HuH-7 (cell line): ENCODE results near the gene PEX12.
"Not testable (repeated sequence)": the region's sequence is repeated elsewhere in the genome, so short reads cannot be mapped to it uniquely, and the experiment has no call there.

Experiments used
- DNase-seq: peaks from one replicate; pipeline ENCODE4 v3.0.0; 2011; ENCODE audit warnings: low spot score

The PEX12 gene

GRCh38 chr17:35578929-35579432 is 610 bp upstream of the PEX12 start:
- DNase-seq, result no peak

- no peak for DNase-seq
Observed at GRCh38 chr17:35577830-35578196, 558 bp downstream of the PEX12 start.

- DNase-seq, result no peak
Observed at GRCh38 chr17:35575759-35576158, 2.6 kb downstream of the PEX12 start.

GRCh38 chr17:35569405-35569804 is 9.0 kb downstream of the PEX12 start:
- no peak for DNase-seq

GRCh38 chr17:35568561-35568960 is 9.8 kb downstream of the PEX12 start:
- DNase-seq, result no peak

- DNase-seq, result no peak
Observed at GRCh38 chr17:35566968-35567367, 11.4 kb downstream of the PEX12 start.

GRCh38 chr17:35563181-35563580 is 15.2 kb downstream of the PEX12 start:
- not testable (repeated sequence) for DNase-seq

- DNase-seq, result no peak
Observed at GRCh38 chr17:35560703-35561102, 17.7 kb downstream of the PEX12 start, which contains the start of gene SLFN14. TSS of gene SLFN14 (minus strand) at chr17:35560819. CDS start at chr17:35558062, 2,757 bp downstream.

- DNase-seq, result no peak
Observed at GRCh38 chr17:35559495-35560210, 18.7 kb downstream of the PEX12 start.

- no peak for DNase-seq
Observed at GRCh38 chr17:35557353-35557752, 21.0 kb downstream of the PEX12 start.

- no peak for DNase-seq
Observed at GRCh38 chr17:35555691-35556090, 22.7 kb downstream of the PEX12 start.

GRCh38 chr17:35554668-35555067 is 23.7 kb downstream of the PEX12 start:
- DNase-seq, result no peak

GRCh38 chr17:35553310-35553709 is 25.1 kb downstream of the PEX12 start:
- DNase-seq, result no peak

- DNase-seq, result no peak
Observed at GRCh38 chr17:35548978-35549377, 29.4 kb downstream of the PEX12 start.

GRCh38 chr17:35548208-35548810 is 30.1 kb downstream of the PEX12 start:
- DNase-seq, result no peak

- DNase-seq, result no peak
Observed at GRCh38 chr17:35546487-35546886, 31.9 kb downstream of the PEX12 start.

- no peak for DNase-seq
Observed at GRCh38 chr17:35545150-35545549, 33.2 kb downstream of the PEX12 start.

GRCh38 chr17:35543856-35544255 is 34.5 kb downstream of the PEX12 start:
- DNase-seq, result no peak

- no peak for DNase-seq
Observed at GRCh38 chr17:35542990-35543389, 35.4 kb downstream of the PEX12 start.

GRCh38 chr17:35541434-35541833 is 36.9 kb downstream of the PEX12 start:
- DNase-seq, result no peak

GRCh38 chr17:35540589-35541404 is 37.6 kb downstream of the PEX12 start:
- no peak for DNase-seq

- DNase-seq, result no peak
Observed at GRCh38 chr17:35539659-35540026, 38.7 kb downstream of the PEX12 start.

- DNase-seq, result no peak
Observed at GRCh38 chr17:35537601-35538141, 40.7 kb downstream of the PEX12 start, which contains the start of gene SLFN12L. TSS of gene SLFN12L (minus strand) at chr17:35537678. CDS start at chr17:35522364, 15,314 bp downstream.
